Stimulated activated CD8-positive, alpha-beta memory T cell treated with anti-CD3 and anti-CD28 coated beads, Interleukin-15, amount 100 ng/mL, for 1 hour (primary cell): ENCODE measurements around the gene MTLN.
A peak's percentile ranks its signal among the peaks of the same experiment; 100 is the strongest.
"Not testable (repeated sequence)": the region's sequence is repeated elsewhere in the genome, so short reads cannot be mapped to it uniquely, and the experiment has no call there.

ENCODE experiments used
- DNase-seq: peaks from one replicate; pipeline ENCODE4 v3.0.0-alpha.2; 2020; ENCODE audit warnings: low read depth

Gene MTLN

GRCh38 chr2:110211938-110212858, at the start of gene MTLN:
TSS of gene MTLN (minus strand) at chr2:110212547. CDS start at chr2:110212525, 22 bp downstream.
- peak; percentile 18 for DNase-seq

GRCh38 chr2:110261910-110262309, 49.6 kb upstream of the MTLN start:
- DNase-seq, result not testable (repeated sequence)

- not testable (repeated sequence) for DNase-seq
Measured at GRCh38 chr2:110248081-110248795, 35.9 kb upstream of the MTLN start.

- not testable (repeated sequence) for DNase-seq
Measured at GRCh38 chr2:110245488-110246435, 33.4 kb upstream of the MTLN start.

- DNase-seq, result not testable (repeated sequence)
Measured at GRCh38 chr2:110243283-110243682, 30.9 kb upstream of the MTLN start.

GRCh38 chr2:110234514-110234913, 22.2 kb upstream of the MTLN start:
- not testable (repeated sequence) for DNase-seq

GRCh38 chr2:110229886-110230285, 17.5 kb upstream of the MTLN start:
- not testable (repeated sequence) for DNase-seq

- DNase-seq, result not testable (repeated sequence)
Measured at GRCh38 chr2:110222626-110223025, 10.3 kb upstream of the MTLN start.

GRCh38 chr2:110221938-110222337, 9.6 kb upstream of the MTLN start:
- no peak for DNase-seq

GRCh38 chr2:110220190-110220564, 7.8 kb upstream of the MTLN start:
- DNase-seq, result no peak

- no peak for DNase-seq
Measured at GRCh38 chr2:110219496-110220189, 7.3 kb upstream of the MTLN start.

GRCh38 chr2:110218889-110219288, 6.5 kb upstream of the MTLN start:
- DNase-seq, result not testable (repeated sequence)

GRCh38 chr2:110216803-110217202, 4.5 kb upstream of the MTLN start:
- DNase-seq, result no peak

GRCh38 chr2:110216199-110216598, 3.9 kb upstream of the MTLN start:
- DNase-seq, result no peak

- no peak for DNase-seq
Measured at GRCh38 chr2:110215566-110216158, 3.3 kb upstream of the MTLN start.

- no peak for DNase-seq
Measured at GRCh38 chr2:110215091-110215490, 2.7 kb upstream of the MTLN start.

GRCh38 chr2:110213522-110213921, 1.2 kb upstream of the MTLN start:
- DNase-seq, result not testable (repeated sequence)

- no peak for DNase-seq
Measured at GRCh38 chr2:110205660-110206455, 6.5 kb downstream of the MTLN start.

GRCh38 chr2:110204408-110205385, 7.7 kb downstream of the MTLN start, which contains the start of gene NPHP1:
TSS of gene NPHP1 (minus strand) at chr2:110205013. CDS start at chr2:110204968, 45 bp downstream.
- DNase-seq, result peak; percentile 63
